Lower lobe of right lung (tissue), 2 donors: ENCODE measurements around the gene EHMT1. TPM values are rescaled to one million over a fixed set of nuclear protein-coding genes. Genes with fewer than 3 reads are reported as not detected.

Experiments
- ATAC-seq, 2 donors: fragments of 200-7000 bp; cut with Tn5 transposase; one replicate each; pipeline ENCODE4 v1.9.1; 2020 to 2022; ENCODE audit warnings: mild to moderate bottlenecking in 2 of 2, moderate library complexity in 2 of 2
- DNase-seq: peaks from one replicate; pipeline ENCODE4 v3.0.0-alpha.2; 2020
- H3K27ac ChIP-seq: fragments of 200-600 bp; one replicate; pipeline ENCODE4 v1.8.0; 2022
- H3K27me3 ChIP-seq: fragments of 200-600 bp; one replicate; pipeline ENCODE4 v1.8.0; 2022; ENCODE audit warnings: low read depth
- H3K36me3 ChIP-seq: fragments of 200-600 bp; one replicate; pipeline ENCODE4 v1.8.0; 2022; ENCODE audit warnings: mild to moderate bottlenecking
- H3K4me1 ChIP-seq: fragments of 200-600 bp; one replicate; pipeline ENCODE4 v1.8.0; 2022
- H3K4me3 ChIP-seq: fragments of 200-600 bp; one replicate; pipeline ENCODE4 v1.8.0; 2022; ENCODE audit warnings: mild to moderate bottlenecking
- H3K9me3 ChIP-seq: fragments of 200-600 bp; one replicate; pipeline ENCODE4 v1.8.0; 2022
- intact Hi-C: fragments of 100-400 bp; cut with DNase I; formaldehyde crosslinking; loops from one replicate; pipeline ENCODE4 v1.11.0; 2022
- total RNA-seq: library from RNA; stranded (reverse); fragmentation: NEBNext Ultra II Directional; extraction: Animal tissue kit (Norgen Biotek cat#: 25700); gene quantifications from one replicate; pipeline ENCODE4 v1.2.1, GENCODE V29; 2021
- TF ChIP-seq, protein P1 (sequence below): fragments of 200-600 bp; IDR thresholded peaks from one replicate; pipeline ENCODE4 v1.8.0; 2022; ENCODE audit warnings: antibody characterized with exemption, mild to moderate bottlenecking
- donor health status: DM: no; HTN: yes; CAD: no; lungs with severe emphysema.

Gene EHMT1
- total RNA-seq, 1 donor from 2014 or later = 73.5 TPM

- intact Hi-C loops = no loop called here
- DNase-seq = no peak
- TF ChIP-seq, protein P1, sequence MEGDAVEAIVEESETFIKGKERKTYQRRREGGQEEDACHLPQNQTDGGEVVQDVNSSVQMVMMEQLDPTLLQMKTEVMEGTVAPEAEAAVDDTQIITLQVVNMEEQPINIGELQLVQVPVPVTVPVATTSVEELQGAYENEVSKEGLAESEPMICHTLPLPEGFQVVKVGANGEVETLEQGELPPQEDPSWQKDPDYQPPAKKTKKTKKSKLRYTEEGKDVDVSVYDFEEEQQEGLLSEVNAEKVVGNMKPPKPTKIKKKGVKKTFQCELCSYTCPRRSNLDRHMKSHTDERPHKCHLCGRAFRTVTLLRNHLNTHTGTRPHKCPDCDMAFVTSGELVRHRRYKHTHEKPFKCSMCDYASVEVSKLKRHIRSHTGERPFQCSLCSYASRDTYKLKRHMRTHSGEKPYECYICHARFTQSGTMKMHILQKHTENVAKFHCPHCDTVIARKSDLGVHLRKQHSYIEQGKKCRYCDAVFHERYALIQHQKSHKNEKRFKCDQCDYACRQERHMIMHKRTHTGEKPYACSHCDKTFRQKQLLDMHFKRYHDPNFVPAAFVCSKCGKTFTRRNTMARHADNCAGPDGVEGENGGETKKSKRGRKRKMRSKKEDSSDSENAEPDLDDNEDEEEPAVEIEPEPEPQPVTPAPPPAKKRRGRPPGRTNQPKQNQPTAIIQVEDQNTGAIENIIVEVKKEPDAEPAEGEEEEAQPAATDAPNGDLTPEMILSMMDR = no peak
- peaks cover 60% of the 10 kb centered on the region for H3K4me1 ChIP-seq
- ATAC-seq = peak; percentile 13 to 60
- no peak overlapping the region for H3K4me3 ChIP-seq
- H3K27ac ChIP-seq = no peak overlapping the region
- no peaks in the 10 kb centered on the region for H3K9me3 ChIP-seq
- H3K36me3 ChIP-seq = no peaks in the 10 kb centered on the region
- H3K27me3 ChIP-seq = no peaks in the 10 kb centered on the region
Observed at GRCh38 chr9:137688725-137689124, 69.9 kb downstream of the EHMT1 start.

GRCh38 chr9:137689745-137690529 is 71.1 kb downstream of the EHMT1 start:
- intact Hi-C loops = no loop called here
- Histone ChIP-seq H3K27ac (no peak overlapping the region), H3K4me3 (no peak overlapping the region), H3K27me3 (no peaks in the 10 kb centered on the region), H3K36me3 (no peaks in the 10 kb centered on the region), H3K9me3 (no peaks in the 10 kb centered on the region), H3K4me1 (peaks cover 64% of the 10 kb centered on the region)
- DNase-seq = no peak
- TF ChIP-seq, protein P1 = no peak
- ATAC-seq = peak; percentile 70 to 73

GRCh38 chr9:137690930-137691645 is 72.3 kb downstream of the EHMT1 start:
- no peak overlapping the region for H3K4me3 ChIP-seq
- no peaks in the 10 kb centered on the region for H3K9me3 ChIP-seq
- ATAC-seq (no peak), DNase-seq (no peak)
- H3K27ac ChIP-seq = no peak overlapping the region
- no peaks in the 10 kb centered on the region for H3K36me3 ChIP-seq
- H3K4me1 ChIP-seq = peaks cover 64% of the 10 kb centered on the region
- no peaks in the 10 kb centered on the region for H3K27me3 ChIP-seq
- TF ChIP-seq, protein P1 = no peak
- intact Hi-C loops = no loop called here

- peaks cover 65% of the 10 kb centered on the region for H3K4me1 ChIP-seq
- no peaks in the 10 kb centered on the region for H3K9me3 ChIP-seq
- H3K36me3 ChIP-seq = no peaks in the 10 kb centered on the region
- H3K4me3 ChIP-seq = no peak overlapping the region
- H3K27ac ChIP-seq = no peak overlapping the region
- ATAC-seq = peak; percentile 83 to 88
- intact Hi-C loops = no loop called here
- no peaks in the 10 kb centered on the region for H3K27me3 ChIP-seq
- peak; percentile 84 for DNase-seq
- TF ChIP-seq, protein P1 = no peak
Observed at GRCh38 chr9:137691646-137692351, 73.0 kb downstream of the EHMT1 start.

DNA sequence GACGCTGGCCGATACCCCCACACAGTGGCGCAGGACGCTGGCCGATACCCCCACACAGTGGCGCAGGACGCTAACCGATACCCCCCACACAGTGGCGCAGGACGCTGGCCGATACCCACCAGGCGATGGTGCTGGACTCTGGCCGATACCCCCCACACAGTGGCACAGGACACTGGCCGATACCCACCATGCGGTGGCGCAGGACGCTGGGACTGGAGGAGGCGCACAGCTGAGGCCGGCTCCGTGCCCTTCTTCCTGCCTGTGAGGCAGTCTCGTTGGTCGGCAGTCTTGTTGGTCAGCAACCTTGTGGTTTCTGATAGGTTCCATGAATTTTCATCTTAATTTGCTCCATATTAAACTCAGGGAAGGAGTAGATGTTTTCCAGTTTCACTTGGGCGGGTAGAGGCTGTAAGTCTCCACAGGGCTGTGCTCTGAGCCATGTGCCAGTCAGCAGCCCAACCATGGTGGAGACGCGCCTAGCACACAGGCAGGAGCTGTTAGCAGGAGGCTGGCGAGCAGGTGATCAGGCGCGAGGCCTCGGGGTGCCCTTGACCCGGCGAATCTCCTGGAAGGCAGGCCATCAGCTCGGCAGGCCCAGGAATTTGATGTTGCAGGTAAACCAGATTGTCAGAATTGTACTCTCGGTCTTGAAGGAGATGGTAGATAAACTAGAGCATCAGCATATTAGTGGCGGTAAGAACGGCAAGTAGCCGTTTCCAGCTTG is 75.6 kb downstream of the EHMT1 start:
- no peaks in the 10 kb centered on the region for H3K9me3 ChIP-seq
- H3K36me3 ChIP-seq = no peaks in the 10 kb centered on the region
- H3K27me3 ChIP-seq = no peaks in the 10 kb centered on the region
- no peak overlapping the region for H3K27ac ChIP-seq
- no peak overlapping the region for H3K4me3 ChIP-seq
- ATAC-seq (no peak), DNase-seq (no peak)
- TF ChIP-seq, protein P1 = no peak
- intact Hi-C loops = no loop called here
- peaks cover 53% of the 10 kb centered on the region for H3K4me1 ChIP-seq
